Gastrocnemius medialis (tissue), 4 donors: ENCODE results near the gene FRMPD4. TPM values are rescaled to one million over a fixed set of nuclear protein-coding genes. Genes with fewer than 3 reads are reported as not detected.

Experiments used
- ATAC-seq, 2 donors: fragments of 150-250 bp; one replicate each; pipeline ENCODE4 v1.9.1; 2016
- DNase-seq, 2 donors: peaks; one replicate each; pipeline ENCODE4 v3.0.0-alpha.2; 2019
- H3K27ac ChIP-seq, 4 donors: fragments of 200-600 bp; sonication (generic); 1 replicate in 1 of 4; 2 replicates in 3 of 4; pipeline ENCODE4 v1.5.1; 2016 to 2018; ENCODE audit warnings: mild to moderate bottlenecking in 2 of 4, moderate library complexity in 1 of 4
- H3K27me3 ChIP-seq, 3 donors: fragments of 200-600 bp; sonication (generic) in 2 of 3; 1 replicate in 1 of 3; 2 replicates in 2 of 3; pipeline versions ENCODE4 v1.5.1 to v1.6.0; 2016 to 2019; ENCODE audit warnings: mild to moderate bottlenecking in 1 of 3, moderate library complexity in 1 of 3
- H3K36me3 ChIP-seq, 2 donors: fragments of 200-600 bp; sonication (generic) in 1 of 2; one replicate each; pipeline ENCODE4 v1.5.1; 2017 to 2018
- H3K4me1 ChIP-seq, 2 donors: fragments of 200-600 bp; sonication (generic) in 1 of 2; one replicate each; pipeline ENCODE4 v1.5.1; 2016 to 2017; ENCODE audit warnings: mild to moderate bottlenecking in 2 of 2
- H3K4me3 ChIP-seq, 4 donors: fragments of 200-600 bp; sonication (generic) in 3 of 4; 1 replicate in 1 of 4; 2 replicates in 3 of 4; pipeline ENCODE4 v1.5.1; 2016 to 2019; ENCODE audit warnings: mild to moderate bottlenecking in 2 of 4
- H3K9me3 ChIP-seq, 3 donors: fragments of 200-600 bp; sonication (generic) in 2 of 3; 1 replicate in 1 of 3; 2 replicates in 2 of 3; pipeline ENCODE4 v1.5.1; 2016 to 2019
- POLR2A ChIP-seq, 2 donors: fragments of 450-650 bp; IDR thresholded peaks; one replicate each; pipeline ENCODE4 v1.6.1; 2017; ENCODE audit warnings: antibody characterized with exemption in 2 of 2, mild to moderate bottlenecking in 2 of 2, moderate library complexity in 2 of 2
- in situ Hi-C, 4 donors: fragments of 200-750 bp; cut with MboI; loops; one replicate each; pipeline versions ENCODE4 v1.15.0 to v1.8.0; 2017; ENCODE audit warnings: low sequenced_read_pairs in 4 of 4
- intact Hi-C: fragments of 100-400 bp; cut with DNase I; formaldehyde crosslinking; loops from one replicate; pipeline ENCODE4 v1.15.1; 2023; ENCODE audit warnings: low total_unique reads
- total RNA-seq, 4 donors: library from RNA; depleted of rRNA; stranded (reverse); fragments of >200 nt; gene quantifications; one replicate each; pipeline versions ENCODE4 v1.1.0 to v1.2.3, GENCODE V29; 2016
- TF ChIP-seq, protein P1 (sequence below), 5 experiments: fragments of 450-650 bp in 3 of 5; fragments of 200-600 bp in 2 of 5; sonication (generic) in 2 of 5; IDR thresholded peaks in 4 of 5; conservative IDR thresholded peaks in 1 of 5; 1 replicate in 4 of 5; 2 replicates in 1 of 5; pipeline ENCODE4 v1.5.1; 2016 to 2019; ENCODE audit warnings: antibody characterized with exemption in 5 of 5, mild to moderate bottlenecking in 3 of 5, moderate library complexity in 3 of 5

The FRMPD4 gene
- total RNA-seq, result under 1 TPM in 1 of 4 donors, not detected in 3; 0.02 TPM

DNA sequence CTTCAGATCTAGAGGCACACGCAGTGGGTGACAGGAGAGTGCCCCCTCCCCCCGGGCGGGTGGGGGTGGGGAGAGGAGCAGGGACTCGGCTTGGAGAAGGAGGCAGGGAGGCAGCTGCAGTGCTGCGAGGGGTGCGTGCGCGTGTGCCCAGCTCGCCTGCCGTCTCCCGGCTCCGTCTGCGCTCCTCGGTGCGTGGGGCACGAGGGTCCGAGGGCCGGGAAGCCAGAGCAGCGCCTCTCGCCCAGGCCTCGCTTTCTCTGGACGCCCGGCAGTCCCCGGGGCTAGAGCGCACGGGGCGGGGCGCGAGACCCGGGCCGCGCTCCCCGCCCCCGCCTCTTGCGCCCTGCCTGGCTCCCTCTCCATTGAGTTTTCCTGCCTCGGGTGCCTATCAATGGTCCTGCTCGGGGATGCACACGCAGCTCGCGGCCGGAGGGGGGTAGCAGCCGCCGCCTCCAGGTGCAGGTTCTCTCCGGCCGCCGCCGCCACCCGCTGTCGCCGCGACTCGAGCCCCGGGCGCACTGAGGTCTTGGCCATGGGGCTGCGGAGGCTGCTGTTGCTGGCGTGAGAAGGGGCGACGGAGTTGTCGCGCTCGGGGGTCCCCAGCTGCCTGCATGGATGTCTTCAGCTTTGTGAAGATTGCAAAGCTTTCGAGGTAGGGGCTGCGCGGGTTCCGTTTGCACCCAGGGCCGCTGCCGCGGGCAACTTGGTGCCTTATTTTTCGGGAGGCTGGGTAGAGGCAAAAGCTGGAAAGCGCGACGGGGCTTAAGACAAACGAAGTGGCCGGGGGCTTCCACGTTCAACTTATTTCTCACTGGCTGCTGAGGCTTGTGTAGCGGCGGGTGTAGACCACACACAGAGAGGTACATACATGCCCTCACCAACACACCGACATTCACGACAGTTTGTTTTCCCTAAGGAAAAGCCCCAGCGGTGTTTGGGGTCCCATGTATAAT lies at the start of gene FRMPD4:
Gene FRMPD4 (plus strand): TSS at position 113 of the 953 bp plus-strand sequence. CDS start 499 bp downstream, at position 612.
- TF ChIP-seq POLR2A (IDR thresholded peaks at IDR 0.05), result no peak
- TF ChIP-seq, protein P1, sequence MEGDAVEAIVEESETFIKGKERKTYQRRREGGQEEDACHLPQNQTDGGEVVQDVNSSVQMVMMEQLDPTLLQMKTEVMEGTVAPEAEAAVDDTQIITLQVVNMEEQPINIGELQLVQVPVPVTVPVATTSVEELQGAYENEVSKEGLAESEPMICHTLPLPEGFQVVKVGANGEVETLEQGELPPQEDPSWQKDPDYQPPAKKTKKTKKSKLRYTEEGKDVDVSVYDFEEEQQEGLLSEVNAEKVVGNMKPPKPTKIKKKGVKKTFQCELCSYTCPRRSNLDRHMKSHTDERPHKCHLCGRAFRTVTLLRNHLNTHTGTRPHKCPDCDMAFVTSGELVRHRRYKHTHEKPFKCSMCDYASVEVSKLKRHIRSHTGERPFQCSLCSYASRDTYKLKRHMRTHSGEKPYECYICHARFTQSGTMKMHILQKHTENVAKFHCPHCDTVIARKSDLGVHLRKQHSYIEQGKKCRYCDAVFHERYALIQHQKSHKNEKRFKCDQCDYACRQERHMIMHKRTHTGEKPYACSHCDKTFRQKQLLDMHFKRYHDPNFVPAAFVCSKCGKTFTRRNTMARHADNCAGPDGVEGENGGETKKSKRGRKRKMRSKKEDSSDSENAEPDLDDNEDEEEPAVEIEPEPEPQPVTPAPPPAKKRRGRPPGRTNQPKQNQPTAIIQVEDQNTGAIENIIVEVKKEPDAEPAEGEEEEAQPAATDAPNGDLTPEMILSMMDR (IDR thresholded peaks at IDR 0.05 in 4 of 5, conservative IDR thresholded peaks at IDR 0.05 in 1 of 5), result no peak
- ATAC-seq, result no peak

DNA sequence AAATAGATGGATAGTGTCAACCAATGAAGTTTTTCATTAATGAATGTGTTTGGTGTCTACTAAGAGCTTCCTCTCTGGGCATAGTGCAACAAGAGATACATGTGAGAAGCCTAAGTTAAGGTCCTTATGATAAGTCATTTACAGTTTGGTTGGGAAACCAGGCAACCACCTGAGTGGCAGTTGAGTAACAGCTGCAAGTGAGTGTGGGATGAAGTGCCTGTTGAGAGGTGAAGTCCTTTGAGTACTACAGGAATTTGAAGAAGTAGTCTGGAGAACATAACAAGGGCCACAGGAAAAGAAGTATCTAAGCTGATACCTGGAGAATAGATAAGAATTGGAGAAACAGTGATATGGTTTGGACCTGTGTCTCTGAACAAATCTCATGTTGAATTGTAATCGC lies 48.5 kb upstream of the FRMPD4 start:
- intact Hi-C loops (no loop called here), in situ Hi-C loops (no loop called here)
- DNase-seq (no peak), ATAC-seq (no peak)
- TF ChIP-seq POLR2A (IDR thresholded peaks at IDR 0.05), result no peak
- TF ChIP-seq, protein P1 (IDR thresholded peaks at IDR 0.05 in 4 of 5, conservative IDR thresholded peaks at IDR 0.05 in 1 of 5), result no peak
- Histone ChIP-seq H3K4me3 (no peak overlapping the region), H3K4me1 (no peaks in the 10 kb centered on the region), H3K27ac (no peak overlapping the region), H3K27me3 (no peaks in the 10 kb centered on the region), H3K36me3 (no peaks in the 10 kb centered on the region), H3K9me3 (no peaks in the 10 kb centered on the region)

More for the DNA sequence above, at the start of gene FRMPD4:
- Histone ChIP-seq H3K4me3 (peak within 1 kb of the TSS in 3 of 4 donors; percentile 4 to 34 (median 28)), H3K9me3 (no peaks in the 10 kb centered on the region), H3K27ac (no peak within 1 kb of the TSS), H3K27me3 (no peaks in the 10 kb centered on the region), H3K4me1 (no peaks in the 10 kb centered on the region), H3K36me3 (no peaks in the 10 kb centered on the region)
- intact Hi-C loops (no loop called here), in situ Hi-C loops (no loop called here)
- no peak for DNase-seq

DNA sequence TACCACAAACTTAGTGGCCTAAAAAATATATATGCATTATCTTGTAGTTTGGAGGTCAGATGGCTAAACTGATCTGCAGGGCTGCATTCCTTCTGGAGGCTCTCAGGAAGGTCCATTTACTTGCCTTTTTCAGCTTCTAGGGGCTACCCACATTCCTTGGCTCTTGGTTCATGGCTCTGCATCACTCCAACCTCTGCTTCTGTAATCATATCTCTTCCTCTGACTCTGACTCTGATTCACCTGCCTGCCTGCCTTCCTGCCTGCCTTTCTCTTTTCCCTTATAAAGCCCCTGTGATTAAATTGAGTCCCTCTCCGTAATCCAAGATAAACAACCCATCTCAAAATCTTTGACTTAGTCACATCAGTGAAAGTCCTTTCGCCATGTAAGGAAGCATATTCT lies 25.0 kb upstream of the FRMPD4 start:
- DNase-seq (no peak), ATAC-seq (no peak)
- Histone ChIP-seq H3K9me3 (no peaks in the 10 kb centered on the region), H3K36me3 (no peaks in the 10 kb centered on the region), H3K27ac (no peak overlapping the region), H3K4me3 (no peak overlapping the region), H3K4me1 (no peaks in the 10 kb centered on the region), H3K27me3 (no peaks in the 10 kb centered on the region)
- in situ Hi-C loops (no loop called here), intact Hi-C loops (no loop called here)
- TF ChIP-seq, protein P1 (IDR thresholded peaks at IDR 0.05 in 4 of 5, conservative IDR thresholded peaks at IDR 0.05 in 1 of 5), result no peak
- no peak for TF ChIP-seq POLR2A (IDR thresholded peaks at IDR 0.05)

DNA sequence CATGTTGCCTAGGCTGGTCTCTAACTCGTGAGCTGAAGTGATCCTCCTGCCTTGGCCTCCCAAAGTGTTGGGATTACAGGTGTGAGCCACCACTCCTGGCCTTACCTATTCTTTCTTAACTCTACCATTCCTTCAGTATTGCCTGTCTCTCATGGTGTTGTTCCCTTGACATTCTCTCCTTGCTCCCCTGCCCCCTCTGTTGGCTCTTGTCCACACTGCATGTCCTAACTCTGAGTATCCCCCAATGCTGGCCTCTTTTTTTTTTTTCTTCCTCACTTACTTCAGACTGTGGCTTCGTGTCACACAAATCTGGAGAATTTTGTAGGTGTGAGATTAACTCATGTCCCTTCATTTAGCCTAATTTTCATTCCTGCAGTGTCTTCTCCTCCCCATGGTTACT lies 22.9 kb upstream of the FRMPD4 start:
- Histone ChIP-seq H3K27ac (no peak overlapping the region), H3K27me3 (no peaks in the 10 kb centered on the region), H3K4me1 (no peaks in the 10 kb centered on the region), H3K9me3 (no peaks in the 10 kb centered on the region), H3K36me3 (no peaks in the 10 kb centered on the region), H3K4me3 (no peak overlapping the region)
- DNase-seq, result no peak
- ATAC-seq, result no peak
- TF ChIP-seq POLR2A (IDR thresholded peaks at IDR 0.05), result no peak
- TF ChIP-seq, protein P1 (IDR thresholded peaks at IDR 0.05 in 4 of 5, conservative IDR thresholded peaks at IDR 0.05 in 1 of 5), result no peak
- in situ Hi-C loops, result no loop called here
- intact Hi-C loops, result no loop called here
